HG03565 (cell line): ENCODE measurements around the gene IDNK.
A peak's percentile ranks its signal among the peaks of the same experiment; 100 is the strongest.
"Not testable (repeated sequence)": the region's sequence is repeated elsewhere in the genome, so short reads cannot be mapped to it uniquely, and the experiment has no call there.

ENCODE experiments used
- ATAC-seq: cut with Tn5 transposase; IDR thresholded peaks from one replicate; pipeline ENCODE4 v1.9.1; 2021; ENCODE audit warnings: mild to moderate bottlenecking, moderate library complexity; ENCODE audit not compliant: unreplicated experiment

Gene IDNK

GRCh38 chr9:83622939-83623678 lies at the start of gene IDNK:
TSS of gene IDNK (plus strand) at chr9:83623143. CDS start at chr9:83623172, 29 bp downstream.
- ATAC-seq, result peak; percentile 70

DNA sequence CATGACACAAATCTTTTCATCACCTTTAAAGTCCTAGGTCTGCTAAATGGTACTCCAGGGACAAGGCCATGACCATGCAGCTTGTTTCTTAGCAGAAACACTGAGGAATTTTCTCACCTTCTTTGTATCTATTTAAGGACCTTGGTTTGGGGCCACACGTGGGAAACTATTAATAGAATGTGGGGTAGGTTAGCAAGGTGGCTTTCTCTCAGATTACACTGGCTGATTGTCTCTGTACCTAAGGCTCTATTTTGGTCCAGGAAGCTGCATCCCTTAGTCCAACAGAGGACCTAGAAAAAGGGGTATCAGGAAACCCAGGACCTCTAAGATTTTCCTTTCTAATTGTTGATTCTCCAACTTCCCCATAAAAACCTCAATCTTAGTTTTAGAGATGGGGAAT lies 48.5 kb upstream of the IDNK start:
- no peak for ATAC-seq

DNA sequence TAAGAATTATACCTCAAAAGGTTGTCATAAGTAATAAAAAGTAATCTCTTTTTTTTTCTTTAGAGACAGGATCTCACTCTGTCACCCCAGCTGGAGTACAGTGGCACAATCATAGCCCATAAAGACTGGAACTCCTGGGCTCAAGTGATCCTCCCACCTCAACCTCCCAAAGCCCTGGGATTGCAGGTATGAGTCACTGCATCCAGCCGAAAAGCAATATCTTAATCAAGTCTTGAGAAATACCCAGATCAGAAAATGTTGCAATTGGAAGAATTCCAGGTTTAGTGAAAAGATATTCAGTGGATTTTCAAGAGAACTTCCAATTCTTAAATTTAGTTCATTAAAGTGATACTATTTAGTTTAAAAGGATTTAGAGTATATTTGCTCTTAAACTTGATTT lies 40.9 kb upstream of the IDNK start:
- no peak for ATAC-seq

GRCh38 chr9:83583151-83584014 lies 39.6 kb upstream of the IDNK start:
- ATAC-seq, result peak; percentile 82

GRCh38 chr9:83584995-83585394 lies 37.9 kb upstream of the IDNK start:
- ATAC-seq, result no peak

GRCh38 chr9:83588256-83588655 lies 34.7 kb upstream of the IDNK start:
- no peak for ATAC-seq

GRCh38 chr9:83596899-83597504 lies 25.9 kb upstream of the IDNK start:
- ATAC-seq, result no peak

DNA sequence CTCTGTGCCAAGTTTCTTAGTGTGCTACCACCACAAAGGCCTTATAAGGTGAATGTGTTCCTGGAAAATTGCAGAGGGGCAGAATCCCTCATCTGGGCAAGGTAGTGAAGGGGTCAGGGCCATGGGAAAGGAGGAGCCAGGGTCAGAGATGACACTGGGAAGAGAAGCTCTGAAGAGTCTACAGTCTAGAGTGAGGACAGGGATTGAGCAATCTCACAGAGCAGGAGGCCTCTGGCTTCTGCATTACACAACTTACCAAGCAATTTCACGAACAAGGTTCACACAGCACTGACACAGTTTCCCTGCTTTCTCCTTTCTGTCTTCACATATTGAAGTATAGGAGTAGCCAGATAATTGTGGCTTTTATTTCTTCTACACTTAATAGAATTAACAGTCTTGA lies 24.5 kb upstream of the IDNK start:
- no peak for ATAC-seq

GRCh38 chr9:83599071-83599470 lies 23.9 kb upstream of the IDNK start:
- ATAC-seq, result no peak

DNA sequence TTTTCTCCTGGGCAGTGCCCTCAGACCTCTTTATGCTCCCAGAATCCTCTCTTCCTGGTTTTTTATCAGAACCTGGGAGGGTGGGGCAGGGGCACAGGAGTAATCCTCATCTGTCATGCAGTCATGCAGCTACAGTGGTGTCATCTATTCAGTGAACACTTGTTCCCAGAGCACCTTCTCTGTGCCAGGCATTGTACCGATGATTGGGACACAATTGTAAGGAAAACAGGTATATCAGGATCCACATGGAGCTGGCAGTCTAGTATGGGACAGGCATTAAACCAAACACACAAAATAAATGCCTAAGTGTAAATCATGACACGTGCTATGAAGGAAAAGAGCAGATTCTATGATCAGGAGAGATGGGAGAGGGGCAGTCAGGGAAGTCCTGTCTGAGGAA lies 21.5 kb upstream of the IDNK start:
- no peak for ATAC-seq

DNA sequence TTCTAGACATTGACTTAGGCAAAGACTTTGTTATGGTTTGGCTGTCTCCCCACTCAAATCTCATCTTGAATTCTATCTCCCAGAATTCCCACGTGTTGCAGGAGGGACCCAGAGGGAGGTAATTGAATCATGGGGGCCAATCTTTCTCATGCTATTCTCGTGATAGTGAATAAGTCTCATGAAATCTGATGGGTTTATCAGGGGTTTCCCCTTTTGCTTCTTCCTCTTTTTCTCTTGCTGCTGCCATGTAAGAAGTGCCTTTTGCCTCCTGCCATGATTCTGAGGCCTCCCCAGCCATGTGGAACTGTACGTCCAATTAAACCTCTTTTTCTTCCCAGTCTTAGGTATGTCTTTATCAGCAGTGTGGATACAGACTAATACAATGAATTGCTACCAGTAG lies 15.3 kb upstream of the IDNK start:
- not testable (repeated sequence) for ATAC-seq

- ATAC-seq, result not testable (repeated sequence)
Observed at GRCh38 chr9:83613298-83613697, 9.6 kb upstream of the IDNK start.

GRCh38 chr9:83617299-83617698 lies 5.6 kb upstream of the IDNK start:
- no peak for ATAC-seq

- ATAC-seq, result no peak
Observed at GRCh38 chr9:83620841-83621636, 1.9 kb upstream of the IDNK start.

DNA sequence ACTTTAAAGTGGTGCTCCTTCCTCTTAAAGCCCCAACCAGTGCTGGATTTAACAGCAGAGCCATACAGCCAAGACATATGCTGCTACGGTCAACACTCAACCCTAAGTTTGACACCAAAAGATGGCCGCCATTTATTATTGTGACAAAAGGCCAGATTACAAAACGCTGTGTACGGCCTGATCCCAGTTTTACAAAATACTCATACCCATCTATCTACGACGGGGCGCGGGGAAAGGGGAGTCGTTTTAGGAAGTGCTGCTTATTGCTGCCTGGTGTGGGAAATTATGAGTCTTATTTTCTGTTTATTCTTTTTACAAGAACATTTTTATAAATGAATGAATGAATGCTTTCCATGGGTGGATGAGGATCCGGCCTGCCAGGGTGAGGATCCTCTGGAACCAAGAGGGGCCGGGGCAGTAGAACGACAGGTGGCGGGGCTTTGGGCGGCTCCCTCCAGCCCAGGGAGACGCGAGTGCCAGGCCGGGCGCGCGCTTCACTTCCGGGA lies 457 bp upstream of the IDNK start:
- ATAC-seq, result peak; percentile 25

GRCh38 chr9:83623679-83624076 lies 735 bp downstream of the IDNK start:
- ATAC-seq, result peak; percentile 13

- ATAC-seq, result no peak
Observed at GRCh38 chr9:83625178-83625577, 2.2 kb downstream of the IDNK start.

GRCh38 chr9:83628540-83628939 lies 5.6 kb downstream of the IDNK start:
- ATAC-seq, result no peak

GRCh38 chr9:83629433-83630104 lies 6.6 kb downstream of the IDNK start:
- ATAC-seq, result no peak

- no peak for ATAC-seq
Observed at GRCh38 chr9:83630938-83631457, 8.1 kb downstream of the IDNK start.
